Ishikawa (cell line): ENCODE data around the gene MCF2L.

Experiments used
- CREB1 ChIP-seq: IDR thresholded peaks from 2 replicates; pipeline ENCODE4 v1.6.1; 2012; ENCODE audit warnings: low read depth
- EGR1 ChIP-seq: IDR thresholded peaks from 2 replicates; pipeline ENCODE4 v1.6.1; 2012
- EP300 ChIP-seq: IDR thresholded peaks from 2 replicates; pipeline ENCODE4 v1.6.1; 2012; ENCODE audit warnings: borderline replicate concordance
- FOXM1 ChIP-seq: IDR thresholded peaks from 2 replicates; pipeline ENCODE4 v1.6.1; 2012; ENCODE audit warnings: low read depth, borderline replicate concordance
- MAX ChIP-seq: IDR thresholded peaks from 2 replicates; pipeline ENCODE4 v1.6.1; 2012
- RAD21 ChIP-seq: IDR thresholded peaks from 2 replicates; pipeline ENCODE4 v1.6.1; 2012; ENCODE audit warnings: low read depth
- REST ChIP-seq: IDR thresholded peaks from 2 replicates; pipeline ENCODE4 v1.6.1; 2012; ENCODE audit warnings: low read depth, mild to moderate bottlenecking
- TAF1 ChIP-seq: IDR thresholded peaks from 2 replicates; pipeline ENCODE4 v1.6.1; 2012; ENCODE audit warnings: low read depth, mild to moderate bottlenecking
- TCF12 ChIP-seq: IDR thresholded peaks from 2 replicates; pipeline ENCODE4 v1.6.1; 2012; ENCODE audit warnings: low read depth
- YY1 ChIP-seq: IDR thresholded peaks from 2 replicates; pipeline ENCODE4 v1.6.1; 2012; ENCODE audit warnings: low read depth

- no peak for TF ChIP-seq YY1
- TF ChIP-seq EP300: no peak
- no peak for TF ChIP-seq MAX
- no peak for TF ChIP-seq REST
- TF ChIP-seq TCF12: no peak
- TF ChIP-seq FOXM1: no peak
- no peak for TF ChIP-seq TAF1
- TF ChIP-seq CREB1: no peak
- no peak for TF ChIP-seq RAD21
- no peak for TF ChIP-seq EGR1
Measured at GRCh38 chr13:113027095-113027494, 58.1 kb downstream of the MCF2L start.
